ENCODE data around the gene CNNM2. TPM values are rescaled to one million over a fixed set of nuclear protein-coding genes. Genes with fewer than 3 reads are reported as not detected.

Gene CNNM2
- total RNA-seq, 2 donors from 2014 or later, result 13.4 to 18.9 TPM

GRCh38 chr10:103077491-103078308, 159.6 kb downstream of the CNNM2 start:
- intact Hi-C loops (cut with DNase I), result loop anchor here (10.0 kb wide), 1 partner anchor 353 kb away; no protein-coding TSS in a partner anchor
- H3K36me3 ChIP-seq, result peaks cover 0 to 11% of the 10 kb centered on the region in 2 donors
- no peaks in the 10 kb centered on the region for H3K27me3 ChIP-seq (replicated peaks; ENCODE audit: insufficient read depth)
- no peaks in the 10 kb centered on the region for H3K4me1 ChIP-seq (replicated peaks)
- 76% methylated on average over 16 of the region's 16 CpGs for WGBS
- TF ChIP-seq CTCF (IDR thresholded peaks at IDR 0.05) (no peak), POLR2AphosphoS5 (IDR thresholded peaks at IDR 0.05) (no peak), POLR2A (IDR thresholded peaks at IDR 0.05) (no peak)
- H3K27ac ChIP-seq, result no peak overlapping the region
- no peak overlapping the region for H3K4me3 ChIP-seq
- DNase-seq (ENCODE audit: low spot score), result no peak
- H3K9me3 ChIP-seq, result no peaks in the 10 kb centered on the region

GRCh38 chr10:103078309-103078615, 160.2 kb downstream of the CNNM2 start:
- WGBS, result 81% methylated on average over 3 of the region's 3 CpGs
- no peaks in the 10 kb centered on the region for H3K9me3 ChIP-seq
- no peaks in the 10 kb centered on the region for H3K4me1 ChIP-seq (replicated peaks)
- H3K4me3 ChIP-seq, result no peak overlapping the region
- TF ChIP-seq POLR2AphosphoS5 (IDR thresholded peaks at IDR 0.05) (no peak), CTCF (IDR thresholded peaks at IDR 0.05) (no peak), POLR2A (IDR thresholded peaks at IDR 0.05) (no peak)
- no peaks in the 10 kb centered on the region for H3K27me3 ChIP-seq (replicated peaks; ENCODE audit: insufficient read depth)
- H3K36me3 ChIP-seq, result peaks cover 0 to 11% of the 10 kb centered on the region in 2 donors
- intact Hi-C loops (cut with DNase I), result loop anchor here (10.0 kb wide), 1 partner anchor 353 kb away; no protein-coding TSS in a partner anchor
- no peak for DNase-seq (ENCODE audit: low spot score)
- H3K27ac ChIP-seq, result no peak overlapping the region

GRCh38 chr10:103078676-103079075, 160.6 kb downstream of the CNNM2 start:
- Histone ChIP-seq H3K4me3 (no peak overlapping the region), H3K4me1 (replicated peaks) (no peaks in the 10 kb centered on the region), H3K9me3 (no peaks in the 10 kb centered on the region), H3K27ac (no peak overlapping the region), H3K36me3 (peaks cover 0 to 11% of the 10 kb centered on the region in 2 donors), H3K27me3 (replicated peaks; ENCODE audit: insufficient read depth) (no peaks in the 10 kb centered on the region)
- no peak for TF ChIP-seq POLR2A (IDR thresholded peaks at IDR 0.05)
- no peak for TF ChIP-seq CTCF (IDR thresholded peaks at IDR 0.05)
- no peak for TF ChIP-seq POLR2AphosphoS5 (IDR thresholded peaks at IDR 0.05)
- 97% methylated on average over 14 of the region's 14 CpGs for WGBS
- DNase-seq (ENCODE audit: low spot score), result no peak
- intact Hi-C loops (cut with DNase I), result loop anchor here (10.0 kb wide), 1 partner anchor 354 kb away; no protein-coding TSS in a partner anchor

GRCh38 chr10:103079100-103079499, 161.0 kb downstream of the CNNM2 start:
- Histone ChIP-seq H3K4me1 (replicated peaks) (no peaks in the 10 kb centered on the region), H3K27me3 (replicated peaks; ENCODE audit: insufficient read depth) (no peaks in the 10 kb centered on the region), H3K27ac (no peak overlapping the region), H3K9me3 (no peaks in the 10 kb centered on the region), H3K4me3 (no peak overlapping the region), H3K36me3 (peaks cover 0 to 11% of the 10 kb centered on the region in 2 donors)
- intact Hi-C loops (cut with DNase I), result loop anchor here (10.0 kb wide), 1 partner anchor 354 kb away; no protein-coding TSS in a partner anchor
- 95% methylated on average over 7 of the region's 7 CpGs for WGBS
- TF ChIP-seq CTCF (IDR thresholded peaks at IDR 0.05) (no peak), POLR2A (IDR thresholded peaks at IDR 0.05) (no peak), POLR2AphosphoS5 (IDR thresholded peaks at IDR 0.05) (no peak)
- no peak for DNase-seq (ENCODE audit: low spot score)

- WGBS, result 86% methylated on average over 11 of the region's 11 CpGs
Measured at GRCh38 chr10:103079946-103080345, 161.9 kb downstream of the CNNM2 start.

More at GRCh38 chr10:103079946-103080345, 161.9 kb downstream of the CNNM2 start:
- no peak for TF ChIP-seq POLR2AphosphoS5 (IDR thresholded peaks at IDR 0.05)
- TF ChIP-seq POLR2A (IDR thresholded peaks at IDR 0.05), result no peak
- TF ChIP-seq CTCF (IDR thresholded peaks at IDR 0.05), result no peak
- H3K27ac ChIP-seq, result no peak overlapping the region
- peaks cover 0 to 11% of the 10 kb centered on the region in 2 donors for H3K36me3 ChIP-seq
- H3K4me3 ChIP-seq, result no peak overlapping the region
- intact Hi-C loops (cut with DNase I), result loop anchor here (10.0 kb wide), 1 partner anchor 355 kb away; no protein-coding TSS in a partner anchor
- no peaks in the 10 kb centered on the region for H3K9me3 ChIP-seq
- no peak for DNase-seq (ENCODE audit: low spot score)
- H3K27me3 ChIP-seq (replicated peaks; ENCODE audit: insufficient read depth), result no peaks in the 10 kb centered on the region
- no peaks in the 10 kb centered on the region for H3K4me1 ChIP-seq (replicated peaks)

Data from prostate gland (tissue), 2 donors.